Lung (tissue), 12 donors: ENCODE data around the gene SULT1A2. TPM values are rescaled to one million over a fixed set of nuclear protein-coding genes. Genes with fewer than 3 reads are reported as not detected.
"Not testable (repeated sequence)": the region's sequence is repeated elsewhere in the genome, so short reads cannot be mapped to it uniquely, and the experiment has no call there.

Experiments
- ATAC-seq: fragments of 200-7000 bp; cut with Tn5 transposase; one replicate; pipeline ENCODE4 v1.9.1; 2020; ENCODE audit warnings: moderate number of reproducible peaks; ENCODE audit not compliant: insufficient read depth, low FRiP score
- DNase-seq, 3 donors: peaks; one replicate each; pipeline ENCODE4 v3.0.0-alpha.2; 2013 to 2017
- H3K27ac ChIP-seq, 2 donors: one replicate each; pipeline ENCODE4 v1.5.1; 2013; ENCODE audit warnings: mild to moderate bottlenecking in 2 of 2, moderate library complexity in 2 of 2, control low read depth in 1 of 2, inconsistent platforms in 1 of 2, low read depth in 1 of 2, low read length in 1 of 2
- H3K27me3 ChIP-seq, 3 donors: one replicate each; pipeline ENCODE4 v1.5.1; 2013; ENCODE audit warnings: low read length in 2 of 3; ENCODE audit not compliant: control insufficient read depth in 3 of 3, insufficient read depth in 3 of 3
- H3K36me3 ChIP-seq, 4 donors: one replicate each; pipeline ENCODE4 v1.5.1; 2013; ENCODE audit warnings: low read length in 4 of 4, mild to moderate bottlenecking in 1 of 4, moderate library complexity in 1 of 4; ENCODE audit not compliant: control insufficient read depth in 4 of 4, insufficient read depth in 4 of 4
- H3K4me1 ChIP-seq, 5 donors: one replicate each; pipeline ENCODE4 v1.5.1; 2013; ENCODE audit warnings: low read length in 5 of 5, mild to moderate bottlenecking in 2 of 5, moderate library complexity in 1 of 5; ENCODE audit not compliant: control insufficient read depth in 5 of 5, insufficient read depth in 5 of 5
- H3K4me3 ChIP-seq: one replicate; pipeline ENCODE4 v1.5.1; 2013; ENCODE audit warnings: mild to moderate bottlenecking, control low read depth, moderate library complexity
- H3K9ac ChIP-seq, 2 donors: one replicate each; pipeline ENCODE4 v1.5.1; 2013; ENCODE audit warnings: low read length in 2 of 2, control low read depth in 1 of 2; ENCODE audit not compliant: insufficient read depth in 1 of 2
- H3K9me3 ChIP-seq, 4 donors: one replicate each; pipeline ENCODE4 v1.5.1; 2013; ENCODE audit warnings: low read length in 3 of 4, mild to moderate bottlenecking in 1 of 4, moderate library complexity in 1 of 4; ENCODE audit not compliant: control insufficient read depth in 4 of 4, insufficient read depth in 3 of 4
- CTCF ChIP-seq: IDR thresholded peaks from 2 replicates; pipeline ENCODE4 v1.5.1; 2012; ENCODE audit warnings: mild to moderate bottlenecking; ENCODE audit errors: control extremely low read depth, extremely low read depth
- WGBS, 2 donors: extraction: QIAGEN DNeasy Blood & Tissue Kit; methylation state at CpG; one replicate each; pipeline ENCODE4 v1.1.7; 2013; 5-methylcytosine and 5-hydroxymethylcytosine counted together
- polyA plus RNA-seq, 2 donors: library from polyadenylated mRNA; stranded (reverse); fragments of 200-250 nt; gene quantifications; one replicate each; pipeline ENCODE4 v1.2.1, GENCODE V29; 2013
- total RNA-seq, 2 donors: library from RNA; depleted of rRNA in 1 of 2; stranded (reverse); fragments of >200 nt in 1 of 2; gene quantifications; one replicate each; pipeline ENCODE4 v1.2.1, GENCODE V29; 2014 to 2021
- donor health status: control.
- donor health status: control.
- donor health status: Bipolar disorder and iron deficiency.
- donor health status: healthy.
- donor health status: DM: yes; HTN: yes; CAD: no.

The SULT1A2 gene
- total and polyA plus RNA-seq, 4 donors = 3.7 to 14.2 (median 6.1) TPM

GRCh38 chr16:28623172-28623711 is 26.4 kb upstream of the SULT1A2 start:
- Histone ChIP-seq H3K4me1 (peaks cover 0 to 5% (median 0%) of the 10 kb centered on the region in 5 donors), H3K9me3 (no peaks in the 10 kb centered on the region), H3K4me3 (peak overlapping the region; percentile 50), H3K9ac (no peak overlapping the region), H3K36me3 (no peaks in the 10 kb centered on the region), H3K27ac (peak overlapping the region; percentile 56 to 67), H3K27me3 (no peaks in the 10 kb centered on the region)
- no peak for TF ChIP-seq CTCF
- 1 to 3% methylated on average over 66 to 68 of the region's 68 CpGs for WGBS, 2 donors
- DNase-seq (peak in 2 of 3 donors; percentile 46 to 53), ATAC-seq (peak; percentile 83)

GRCh38 chr16:28622532-28623171 is 25.8 kb upstream of the SULT1A2 start:
- not testable (repeated sequence) for DNase-seq, H3K4me1 ChIP-seq, H3K4me3 ChIP-seq, H3K9me3 ChIP-seq, H3K9ac ChIP-seq, ATAC-seq, H3K27me3 ChIP-seq, H3K36me3 ChIP-seq, H3K27ac ChIP-seq
- 36 to 40% methylated on average over 23 to 24 of the region's 24 CpGs for WGBS, 2 donors

- Histone ChIP-seq H3K9ac (no peak overlapping the region), H3K36me3 (no peaks in the 10 kb centered on the region), H3K27me3 (no peaks in the 10 kb centered on the region), H3K27ac (no peak overlapping the region), H3K9me3 (no peaks in the 10 kb centered on the region), H3K4me1 (peaks cover 0 to 5% (median 0%) of the 10 kb centered on the region in 5 donors), H3K4me3 (no peak overlapping the region)
- DNase-seq (no peak), ATAC-seq (no peak)
- TF ChIP-seq CTCF = no peak
- WGBS, 2 donors = 80 to 86% methylated on average over 7 of the region's 7 CpGs
These were observed 24.8 kb upstream of the SULT1A2 start for GRCh38 chr16:28621481-28622155.

GRCh38 chr16:28620316-28620715 is 23.5 kb upstream of the SULT1A2 start:
- not testable (repeated sequence) for ATAC-seq, H3K27ac ChIP-seq

More at GRCh38 chr16:28620316-28620715, 23.5 kb upstream of the SULT1A2 start:
- H3K9me3 ChIP-seq, H3K4me3 ChIP-seq, H3K36me3 ChIP-seq, H3K9ac ChIP-seq, H3K4me1 ChIP-seq, DNase-seq, H3K27me3 ChIP-seq: not testable (repeated sequence)
- 83 to 92% methylated on average over 1 of the region's 1 CpG for WGBS, 2 donors
